Measurements from ENCODE around the gene TMEM200A. TPM values are rescaled to one million over a fixed set of nuclear protein-coding genes. Genes with fewer than 3 reads are reported as not detected.

The TMEM200A gene
- total RNA-seq, 1 experiment from 2014 or later, result 0.40 TPM

- no peak overlapping the region for H3K4me3 ChIP-seq (ENCODE audit: low read length)
- H3K9ac ChIP-seq (ENCODE audit: low read length), result no peak overlapping the region
- no peak overlapping the region for H2AFZ ChIP-seq (ENCODE audit: low read length)
- ChIA-PET CTCF (no interaction called here), POLR2A (ENCODE audit: unreplicated experiment) (no interaction called here)
- no TSS peak for BruUV-seq (replicated peaks)
- intact Hi-C loops (cut with micrococcal nuclease), result no loop called here
- DNase-seq (no peak), ATAC-seq (no peak)
- H4K20me1 ChIP-seq (ENCODE audit: low read length), result no peaks in the 10 kb centered on the region
- no peak overlapping the region for H3K27ac ChIP-seq (ENCODE audit: low read length)
- peaks cover 12% of the 10 kb centered on the region; the same call in 1 of the 2 replicates for H3K27me3 ChIP-seq (ENCODE audit: low read length)
- H3K4me1 ChIP-seq (ENCODE audit: insufficient read depth, low read length), result no peaks in the 10 kb centered on the region
- no peaks in the 10 kb centered on the region for H3K9me3 ChIP-seq (ENCODE audit: low read length)
- no peaks in the 10 kb centered on the region for H3K36me3 ChIP-seq (ENCODE audit: low read depth, low read length)
- H3K79me2 ChIP-seq (ENCODE audit: low read length), result no peaks in the 10 kb centered on the region
- no peak overlapping the region for H3K4me2 ChIP-seq (ENCODE audit: low read length)
- no peak for TF ChIP-seq EZH2 (IDR thresholded peaks at IDR 0.05; ENCODE audit: low read length, unreplicated experiment)
- no peak for TF ChIP-seq EZH2phosphoT487 (IDR thresholded peaks at IDR 0.05; ENCODE audit: borderline replicate concordance, low read length)
- TF ChIP-seq, protein P1, sequence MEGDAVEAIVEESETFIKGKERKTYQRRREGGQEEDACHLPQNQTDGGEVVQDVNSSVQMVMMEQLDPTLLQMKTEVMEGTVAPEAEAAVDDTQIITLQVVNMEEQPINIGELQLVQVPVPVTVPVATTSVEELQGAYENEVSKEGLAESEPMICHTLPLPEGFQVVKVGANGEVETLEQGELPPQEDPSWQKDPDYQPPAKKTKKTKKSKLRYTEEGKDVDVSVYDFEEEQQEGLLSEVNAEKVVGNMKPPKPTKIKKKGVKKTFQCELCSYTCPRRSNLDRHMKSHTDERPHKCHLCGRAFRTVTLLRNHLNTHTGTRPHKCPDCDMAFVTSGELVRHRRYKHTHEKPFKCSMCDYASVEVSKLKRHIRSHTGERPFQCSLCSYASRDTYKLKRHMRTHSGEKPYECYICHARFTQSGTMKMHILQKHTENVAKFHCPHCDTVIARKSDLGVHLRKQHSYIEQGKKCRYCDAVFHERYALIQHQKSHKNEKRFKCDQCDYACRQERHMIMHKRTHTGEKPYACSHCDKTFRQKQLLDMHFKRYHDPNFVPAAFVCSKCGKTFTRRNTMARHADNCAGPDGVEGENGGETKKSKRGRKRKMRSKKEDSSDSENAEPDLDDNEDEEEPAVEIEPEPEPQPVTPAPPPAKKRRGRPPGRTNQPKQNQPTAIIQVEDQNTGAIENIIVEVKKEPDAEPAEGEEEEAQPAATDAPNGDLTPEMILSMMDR (conservative IDR thresholded peaks at IDR 0.05; ENCODE audit: low read depth, low read length), result no peak
- no peaks in the 10 kb centered on the region for H3K9me2 ChIP-seq (replicated peaks; ENCODE audit: low read length)
- no peaks in the 10 kb centered on the region for H3F3A ChIP-seq (ENCODE audit: low read length, unreplicated experiment)
These were observed 10.2 kb upstream of the TMEM200A start for GRCh38 chr6:130355572-130355971.

GRCh38 chr6:130357436-130357835 is 8.4 kb upstream of the TMEM200A start:
- ChIA-PET CTCF (no interaction called here), POLR2A (ENCODE audit: unreplicated experiment) (no interaction called here)
- no peak for ATAC-seq
- Histone ChIP-seq H3K27me3 (ENCODE audit: low read length) (peaks cover 12% of the 10 kb centered on the region; the same call in 1 of the 2 replicates), H3K4me3 (ENCODE audit: low read length) (no peak overlapping the region), H3K4me2 (ENCODE audit: low read length) (no peak overlapping the region), H3F3A (ENCODE audit: low read length, unreplicated experiment) (no peaks in the 10 kb centered on the region), H4K20me1 (ENCODE audit: low read length) (no peaks in the 10 kb centered on the region), H3K9me3 (ENCODE audit: low read length) (no peaks in the 10 kb centered on the region), H3K9me2 (replicated peaks; ENCODE audit: low read length) (no peaks in the 10 kb centered on the region), H3K36me3 (ENCODE audit: low read depth, low read length) (no peaks in the 10 kb centered on the region), H3K4me1 (ENCODE audit: insufficient read depth, low read length) (no peaks in the 10 kb centered on the region), H3K79me2 (ENCODE audit: low read length) (no peaks in the 10 kb centered on the region), H2AFZ (ENCODE audit: low read length) (no peak overlapping the region), H3K27ac (ENCODE audit: low read length) (no peak overlapping the region), H3K9ac (ENCODE audit: low read length) (no peak overlapping the region)
- BruUV-seq (replicated peaks), result no TSS peak
- intact Hi-C loops (cut with micrococcal nuclease), result no loop called here
- TF ChIP-seq, protein P1 (conservative IDR thresholded peaks at IDR 0.05; ENCODE audit: low read depth, low read length), result no peak
- TF ChIP-seq EZH2 (IDR thresholded peaks at IDR 0.05; ENCODE audit: low read length, unreplicated experiment) (no peak), EZH2phosphoT487 (IDR thresholded peaks at IDR 0.05; ENCODE audit: borderline replicate concordance, low read length) (no peak)
- DNase-seq, result no peak

DNA sequence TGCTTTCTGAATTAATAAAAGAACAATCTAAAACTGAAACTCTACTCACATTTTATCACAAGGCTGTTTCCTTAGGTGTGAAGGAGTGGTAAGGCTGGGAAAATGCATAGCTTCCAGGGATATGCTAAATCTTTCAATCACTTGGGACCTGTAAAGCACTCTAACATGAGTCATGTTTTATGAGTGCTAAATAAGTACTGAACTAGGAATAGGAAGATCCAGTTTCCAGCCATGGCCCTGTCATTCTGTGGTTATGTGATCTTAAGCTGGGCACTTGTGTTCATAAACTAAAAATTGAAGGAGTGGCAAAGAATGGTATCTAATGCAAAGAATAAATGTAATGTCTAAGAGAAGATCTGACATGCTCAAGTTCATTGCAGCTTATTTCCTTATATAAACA is 6.1 kb upstream of the TMEM200A start:
- Histone ChIP-seq H3K36me3 (ENCODE audit: low read depth, low read length) (no peaks in the 10 kb centered on the region), H3K9ac (ENCODE audit: low read length) (no peak overlapping the region), H3K9me3 (ENCODE audit: low read length) (no peaks in the 10 kb centered on the region), H3F3A (ENCODE audit: low read length, unreplicated experiment) (no peaks in the 10 kb centered on the region), H3K4me2 (ENCODE audit: low read length) (no peak overlapping the region), H3K4me1 (ENCODE audit: insufficient read depth, low read length) (no peaks in the 10 kb centered on the region), H3K79me2 (ENCODE audit: low read length) (no peaks in the 10 kb centered on the region), H3K27me3 (ENCODE audit: low read length) (peaks cover 12% of the 10 kb centered on the region; the same call in 1 of the 2 replicates), H2AFZ (ENCODE audit: low read length) (no peak overlapping the region), H3K4me3 (ENCODE audit: low read length) (no peak overlapping the region), H3K9me2 (replicated peaks; ENCODE audit: low read length) (no peaks in the 10 kb centered on the region), H4K20me1 (ENCODE audit: low read length) (no peaks in the 10 kb centered on the region), H3K27ac (ENCODE audit: low read length) (no peak overlapping the region)
- peak; percentile 53 for DNase-seq
- no TSS peak for BruUV-seq (replicated peaks)
- intact Hi-C loops (cut with micrococcal nuclease), result no loop called here
- CTCF ChIA-PET, result no interaction called here
- TF ChIP-seq, protein P1 (conservative IDR thresholded peaks at IDR 0.05; ENCODE audit: low read depth, low read length), result no peak
- TF ChIP-seq EZH2 (IDR thresholded peaks at IDR 0.05; ENCODE audit: low read length, unreplicated experiment), result no peak
- TF ChIP-seq EZH2phosphoT487 (IDR thresholded peaks at IDR 0.05; ENCODE audit: borderline replicate concordance, low read length), result no peak
- POLR2A ChIA-PET (ENCODE audit: unreplicated experiment), result no interaction called here
- ATAC-seq, result peak; percentile 65
